GM18858 (cell line): ENCODE results near the gene HTR4.

ENCODE experiments used
- ATAC-seq: cut with Tn5 transposase; IDR thresholded peaks from one replicate; pipeline ENCODE4 v1.9.1; 2021; ENCODE audit not compliant: unreplicated experiment

HTR4 gene

GRCh38 chr5:148445578-148445977 is 208.7 kb downstream of the HTR4 start:
- ATAC-seq: no peak

- ATAC-seq: peak; percentile 93
Observed at GRCh38 chr5:148443998-148444397, 210.3 kb downstream of the HTR4 start.

- ATAC-seq: no peak
Observed at GRCh38 chr5:148443241-148443640, 211.1 kb downstream of the HTR4 start.

- no peak for ATAC-seq
Observed at GRCh38 chr5:148438933-148439332, 215.4 kb downstream of the HTR4 start.

- no peak for ATAC-seq
Observed at GRCh38 chr5:148437249-148437648, 217.1 kb downstream of the HTR4 start.

- no peak for ATAC-seq
Observed at GRCh38 chr5:148436029-148436428, 218.3 kb downstream of the HTR4 start.

GRCh38 chr5:148433826-148434225 is 220.5 kb downstream of the HTR4 start:
- ATAC-seq: no peak
